Stimulated activated naive CD8-positive, alpha-beta T cell treated with anti-CD3 and anti-CD28 coated beads, Interleukin-15, amount 100 ng/mL, for 72 hours (primary cell): Measurements from ENCODE around the gene USP17L28.
"Not testable (repeated sequence)": the region's sequence is repeated elsewhere in the genome, so short reads cannot be mapped to it uniquely, and the experiment has no call there.

Experiments used
- ATAC-seq: fragments of 150-1000 bp; cut with Tn5 transposase; 2 replicates; pipeline ENCODE4 v1.10.0; 2021; ENCODE audit warnings: mild to moderate bottlenecking, moderate library complexity
- DNase-seq, 2 donors: peaks; one replicate each; pipeline ENCODE4 v3.0.0; 2021 to 2022
- H3K27ac Mint-ChIP-seq, 2 donors: one replicate each; pipeline ENCODE4 v1.8.0; 2022; ENCODE audit warnings: mild to moderate bottlenecking in 2 of 2, mixed read lengths in 2 of 2, moderate library complexity in 2 of 2
- H3K27me3 Mint-ChIP-seq: one replicate; pipeline ENCODE4 v1.8.0; 2022; ENCODE audit warnings: mixed read lengths
- H3K4me1 Mint-ChIP-seq: one replicate; pipeline ENCODE4 v1.8.0; 2022; ENCODE audit warnings: mild to moderate bottlenecking, mixed read lengths
- H3K4me3 Mint-ChIP-seq, 2 donors: one replicate each; pipeline ENCODE4 v1.8.0; 2022; ENCODE audit warnings: mild to moderate bottlenecking in 2 of 2, mixed read lengths in 2 of 2, moderate library complexity in 1 of 2
- H3K9me3 Mint-ChIP-seq, 2 donors: one replicate each; pipeline ENCODE4 v1.8.0; 2022; ENCODE audit warnings: mixed read lengths in 2 of 2

The USP17L28 gene, protein sequence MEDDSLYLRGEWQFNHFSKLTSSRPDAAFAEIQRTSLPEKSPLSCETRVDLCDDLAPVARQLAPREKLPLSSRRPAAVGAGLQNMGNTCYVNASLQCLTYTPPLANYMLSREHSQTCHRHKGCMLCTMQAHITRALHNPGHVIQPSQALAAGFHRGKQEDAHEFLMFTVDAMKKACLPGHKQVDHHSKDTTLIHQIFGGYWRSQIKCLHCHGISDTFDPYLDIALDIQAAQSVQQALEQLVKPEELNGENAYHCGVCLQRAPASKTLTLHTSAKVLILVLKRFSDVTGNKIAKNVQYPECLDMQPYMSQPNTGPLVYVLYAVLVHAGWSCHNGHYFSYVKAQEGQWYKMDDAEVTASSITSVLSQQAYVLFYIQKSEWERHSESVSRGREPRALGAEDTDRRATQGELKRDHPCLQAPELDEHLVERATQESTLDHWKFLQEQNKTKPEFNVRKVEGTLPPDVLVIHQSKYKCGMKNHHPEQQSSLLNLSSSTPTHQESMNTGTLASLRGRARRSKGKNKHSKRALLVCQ

DNA sequence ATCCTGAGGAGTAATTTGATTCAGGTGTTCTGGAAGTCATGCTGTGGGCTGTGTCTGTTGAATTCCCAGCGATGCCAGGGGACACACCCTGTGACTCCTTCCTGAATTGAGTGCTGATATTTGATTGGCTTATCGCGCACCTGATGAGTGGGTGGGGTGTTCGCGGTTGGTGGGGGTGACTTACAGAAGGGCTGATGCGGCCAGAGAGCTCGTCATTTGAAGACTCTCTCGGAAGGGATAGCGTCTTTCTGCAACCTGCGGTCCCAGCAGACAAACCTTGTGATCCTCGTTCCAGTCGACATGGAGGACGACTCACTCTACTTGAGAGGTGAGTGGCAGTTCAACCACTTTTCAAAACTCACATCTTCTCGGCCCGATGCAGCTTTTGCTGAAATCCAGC, at the start of gene USP17L28:
USP17L28 (plus strand) TSS at position 301 of the 400 bp plus-strand sequence; CDS start at position 301, 0 bp downstream.
- H3K27me3 Mint-ChIP-seq, H3K9me3 Mint-ChIP-seq, ATAC-seq, H3K27ac Mint-ChIP-seq, H3K4me3 Mint-ChIP-seq, H3K4me1 Mint-ChIP-seq, DNase-seq: not testable (repeated sequence)

DNA sequence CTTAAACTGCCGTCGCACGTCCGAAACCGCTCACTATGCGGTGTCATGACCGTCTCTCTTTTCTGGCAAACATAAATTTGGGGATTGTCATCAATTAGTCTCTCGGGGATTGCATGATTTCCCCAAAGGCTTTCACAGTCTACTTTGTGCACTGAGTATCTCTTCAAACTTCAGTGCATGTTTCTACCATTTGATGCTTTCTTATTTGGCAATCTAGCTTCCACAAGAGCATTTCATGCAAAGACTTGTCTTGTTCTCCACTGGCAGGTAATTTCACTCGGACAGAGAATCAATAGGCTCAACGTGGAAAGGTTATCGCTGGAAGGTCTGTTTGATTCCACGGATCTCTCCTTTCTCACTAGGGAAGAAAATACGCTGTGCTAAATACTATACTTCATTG, 24.5 kb upstream of the USP17L28 start:
- not testable (repeated sequence) for H3K9me3 Mint-ChIP-seq, H3K27ac Mint-ChIP-seq, H3K27me3 Mint-ChIP-seq, DNase-seq, H3K4me3 Mint-ChIP-seq, H3K4me1 Mint-ChIP-seq, ATAC-seq

DNA sequence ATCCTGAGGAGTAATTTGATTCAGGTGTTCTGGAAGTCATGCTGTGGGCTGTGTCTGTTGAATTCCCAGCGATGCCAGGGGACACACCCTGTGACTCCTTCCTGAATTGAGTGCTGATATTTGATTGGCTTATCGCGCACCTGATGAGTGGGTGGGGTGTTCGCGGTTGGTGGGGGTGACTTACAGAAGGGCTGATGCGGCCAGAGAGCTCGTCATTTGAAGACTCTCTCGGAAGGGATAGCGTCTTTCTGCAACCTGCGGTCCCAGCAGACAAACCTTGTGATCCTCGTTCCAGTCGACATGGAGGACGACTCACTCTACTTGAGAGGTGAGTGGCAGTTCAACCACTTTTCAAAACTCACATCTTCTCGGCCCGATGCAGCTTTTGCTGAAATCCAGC, 23.8 kb upstream of the USP17L28 start, which contains the start of gene USP17L24:
USP17L24 (plus strand) TSS at position 301 of the 400 bp plus-strand sequence; CDS start at position 301, 0 bp downstream.
- H3K4me1 Mint-ChIP-seq, H3K9me3 Mint-ChIP-seq, DNase-seq, H3K27me3 Mint-ChIP-seq, H3K27ac Mint-ChIP-seq, H3K4me3 Mint-ChIP-seq, ATAC-seq: not testable (repeated sequence)

DNA sequence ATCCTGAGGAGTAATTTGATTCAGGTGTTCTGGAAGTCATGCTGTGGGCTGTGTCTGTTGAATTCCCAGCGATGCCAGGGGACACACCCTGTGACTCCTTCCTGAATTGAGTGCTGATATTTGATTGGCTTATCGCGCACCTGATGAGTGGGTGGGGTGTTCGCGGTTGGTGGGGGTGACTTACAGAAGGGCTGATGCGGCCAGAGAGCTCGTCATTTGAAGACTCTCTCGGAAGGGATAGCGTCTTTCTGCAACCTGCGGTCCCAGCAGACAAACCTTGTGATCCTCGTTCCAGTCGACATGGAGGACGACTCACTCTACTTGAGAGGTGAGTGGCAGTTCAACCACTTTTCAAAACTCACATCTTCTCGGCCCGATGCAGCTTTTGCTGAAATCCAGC, 19.1 kb upstream of the USP17L28 start, which contains the start of gene USP17L25:
USP17L25 (plus strand) TSS at position 301 of the 400 bp plus-strand sequence; CDS start at position 301, 0 bp downstream.
- ATAC-seq, DNase-seq, H3K27ac Mint-ChIP-seq, H3K9me3 Mint-ChIP-seq, H3K4me1 Mint-ChIP-seq, H3K4me3 Mint-ChIP-seq, H3K27me3 Mint-ChIP-seq: not testable (repeated sequence)

DNA sequence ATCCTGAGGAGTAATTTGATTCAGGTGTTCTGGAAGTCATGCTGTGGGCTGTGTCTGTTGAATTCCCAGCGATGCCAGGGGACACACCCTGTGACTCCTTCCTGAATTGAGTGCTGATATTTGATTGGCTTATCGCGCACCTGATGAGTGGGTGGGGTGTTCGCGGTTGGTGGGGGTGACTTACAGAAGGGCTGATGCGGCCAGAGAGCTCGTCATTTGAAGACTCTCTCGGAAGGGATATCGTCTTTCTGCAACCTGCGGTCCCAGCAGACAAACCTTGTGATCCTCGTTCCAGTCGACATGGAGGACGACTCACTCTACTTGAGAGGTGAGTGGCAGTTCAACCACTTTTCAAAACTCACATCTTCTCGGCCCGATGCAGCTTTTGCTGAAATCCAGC, 14.3 kb upstream of the USP17L28 start, which contains the start of gene USP17L26:
USP17L26 (plus strand) TSS at position 301 of the 400 bp plus-strand sequence; CDS start at position 301, 0 bp downstream.
- not testable (repeated sequence) for ATAC-seq, H3K27ac Mint-ChIP-seq, DNase-seq, H3K27me3 Mint-ChIP-seq, H3K9me3 Mint-ChIP-seq, H3K4me1 Mint-ChIP-seq, H3K4me3 Mint-ChIP-seq

DNA sequence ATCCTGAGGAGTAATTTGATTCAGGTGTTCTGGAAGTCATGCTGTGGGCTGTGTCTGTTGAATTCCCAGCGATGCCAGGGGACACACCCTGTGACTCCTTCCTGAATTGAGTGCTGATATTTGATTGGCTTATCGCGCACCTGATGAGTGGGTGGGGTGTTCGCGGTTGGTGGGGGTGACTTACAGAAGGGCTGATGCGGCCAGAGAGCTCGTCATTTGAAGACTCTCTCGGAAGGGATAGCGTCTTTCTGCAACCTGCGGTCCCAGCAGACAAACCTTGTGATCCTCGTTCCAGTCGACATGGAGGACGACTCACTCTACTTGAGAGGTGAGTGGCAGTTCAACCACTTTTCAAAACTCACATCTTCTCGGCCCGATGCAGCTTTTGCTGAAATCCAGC, 9.6 kb upstream of the USP17L28 start, which contains the start of gene USP17L5:
USP17L5 (plus strand) TSS at position 301 of the 400 bp plus-strand sequence; CDS start at position 301, 0 bp downstream.
- ATAC-seq, H3K9me3 Mint-ChIP-seq, H3K4me1 Mint-ChIP-seq, H3K27ac Mint-ChIP-seq, DNase-seq, H3K4me3 Mint-ChIP-seq, H3K27me3 Mint-ChIP-seq: not testable (repeated sequence)

DNA sequence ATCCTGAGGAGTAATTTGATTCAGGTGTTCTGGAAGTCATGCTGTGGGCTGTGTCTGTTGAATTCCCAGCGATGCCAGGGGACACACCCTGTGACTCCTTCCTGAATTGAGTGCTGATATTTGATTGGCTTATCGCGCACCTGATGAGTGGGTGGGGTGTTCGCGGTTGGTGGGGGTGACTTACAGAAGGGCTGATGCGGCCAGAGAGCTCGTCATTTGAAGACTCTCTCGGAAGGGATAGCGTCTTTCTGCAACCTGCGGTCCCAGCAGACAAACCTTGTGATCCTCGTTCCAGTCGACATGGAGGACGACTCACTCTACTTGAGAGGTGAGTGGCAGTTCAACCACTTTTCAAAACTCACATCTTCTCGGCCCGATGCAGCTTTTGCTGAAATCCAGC, 4.8 kb upstream of the USP17L28 start, which contains the start of gene USP17L27:
USP17L27 (plus strand) TSS at position 301 of the 400 bp plus-strand sequence; CDS start at position 301, 0 bp downstream.
- not testable (repeated sequence) for H3K4me1 Mint-ChIP-seq

DNA sequence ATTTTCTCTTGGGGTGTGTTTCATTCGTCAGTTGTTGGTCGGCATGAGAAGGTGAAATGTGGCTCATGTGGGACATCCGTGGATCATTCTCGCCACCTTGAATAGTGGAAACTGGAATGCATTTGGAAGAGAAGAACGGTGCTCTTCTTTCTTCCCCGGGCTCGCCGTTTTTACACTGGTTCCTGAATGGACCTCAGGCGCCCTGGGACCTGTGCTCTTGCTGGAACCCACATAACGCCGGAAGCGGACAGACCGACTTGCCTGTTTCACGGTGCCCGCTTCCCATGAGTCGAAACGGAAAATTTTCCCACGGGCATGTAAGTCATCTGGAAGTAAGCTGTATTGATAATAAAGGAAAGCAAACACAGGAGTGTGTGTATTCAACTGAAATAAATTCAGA, 2.2 kb downstream of the USP17L28 start:
- not testable (repeated sequence) for H3K27me3 Mint-ChIP-seq, H3K9me3 Mint-ChIP-seq, ATAC-seq, H3K4me1 Mint-ChIP-seq, H3K4me3 Mint-ChIP-seq, H3K27ac Mint-ChIP-seq
- DNase-seq = peak in 1 of 2 donors; percentile 1

More for the DNA sequence above, 4.8 kb upstream of the USP17L28 start, which contains the start of gene USP17L27:
- not testable (repeated sequence) for H3K27ac Mint-ChIP-seq, ATAC-seq, H3K4me3 Mint-ChIP-seq, H3K27me3 Mint-ChIP-seq, DNase-seq, H3K9me3 Mint-ChIP-seq

DNA sequence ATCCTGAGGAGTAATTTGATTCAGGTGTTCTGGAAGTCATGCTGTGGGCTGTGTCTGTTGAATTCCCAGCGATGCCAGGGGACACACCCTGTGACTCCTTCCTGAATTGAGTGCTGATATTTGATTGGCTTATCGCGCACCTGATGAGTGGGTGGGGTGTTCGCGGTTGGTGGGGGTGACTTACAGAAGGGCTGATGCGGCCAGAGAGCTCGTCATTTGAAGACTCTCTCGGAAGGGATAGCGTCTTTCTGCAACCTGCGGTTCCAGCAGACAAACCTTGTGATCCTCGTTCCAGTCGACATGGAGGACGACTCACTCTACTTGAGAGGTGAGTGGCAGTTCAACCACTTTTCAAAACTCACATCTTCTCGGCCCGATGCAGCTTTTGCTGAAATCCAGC, 4.6 kb downstream of the USP17L28 start, which contains the start of gene USP17L29:
USP17L29 (plus strand) TSS at position 301 of the 400 bp plus-strand sequence; CDS start at position 301, 0 bp downstream.
- not testable (repeated sequence) for H3K27me3 Mint-ChIP-seq, H3K4me3 Mint-ChIP-seq, H3K9me3 Mint-ChIP-seq

DNA sequence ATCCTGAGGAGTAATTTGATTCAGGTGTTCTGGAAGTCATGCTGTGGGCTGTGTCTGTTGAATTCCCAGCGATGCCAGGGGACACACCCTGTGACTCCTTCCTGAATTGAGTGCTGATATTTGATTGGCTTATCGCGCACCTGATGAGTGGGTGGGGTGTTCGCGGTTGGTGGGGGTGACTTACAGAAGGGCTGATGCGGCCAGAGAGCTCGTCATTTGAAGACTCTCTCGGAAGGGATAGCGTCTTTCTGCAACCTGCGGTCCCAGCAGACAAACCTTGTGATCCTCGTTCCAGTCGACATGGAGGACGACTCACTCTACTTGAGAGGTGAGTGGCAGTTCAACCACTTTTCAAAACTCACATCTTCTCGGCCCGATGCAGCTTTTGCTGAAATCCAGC, 14.1 kb downstream of the USP17L28 start, which contains the start of gene USP17L30:
USP17L30 (plus strand) TSS at position 301 of the 400 bp plus-strand sequence; CDS start at position 301, 0 bp downstream.
- H3K4me3 Mint-ChIP-seq, DNase-seq, H3K4me1 Mint-ChIP-seq, ATAC-seq, H3K27ac Mint-ChIP-seq, H3K9me3 Mint-ChIP-seq, H3K27me3 Mint-ChIP-seq: not testable (repeated sequence)

More for the DNA sequence above, 4.6 kb downstream of the USP17L28 start, which contains the start of gene USP17L29:
- ATAC-seq, DNase-seq, H3K27ac Mint-ChIP-seq, H3K4me1 Mint-ChIP-seq: not testable (repeated sequence)

DNA sequence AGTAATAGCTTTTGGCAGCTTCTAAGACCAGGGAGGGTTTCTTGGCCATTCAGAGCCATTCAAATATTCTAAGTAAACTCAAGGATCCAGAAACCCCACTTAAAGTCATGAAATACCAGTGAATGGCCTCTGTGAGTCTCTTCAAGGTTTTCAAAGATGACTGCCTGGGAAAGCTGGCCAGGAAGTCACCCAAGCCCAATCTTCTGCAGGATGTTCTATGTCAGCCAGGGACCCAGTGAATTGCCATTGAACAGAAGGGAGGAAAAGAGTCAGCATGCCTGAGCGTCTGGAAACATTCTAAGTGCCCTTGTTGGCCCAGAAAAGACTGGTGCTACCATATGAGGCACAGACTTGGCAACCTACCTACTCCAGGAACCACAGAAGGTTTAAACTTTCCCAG, 31.2 kb downstream of the USP17L28 start:
- not testable (repeated sequence) for H3K9me3 Mint-ChIP-seq, DNase-seq, H3K27me3 Mint-ChIP-seq, ATAC-seq, H3K4me1 Mint-ChIP-seq, H3K27ac Mint-ChIP-seq, H3K4me3 Mint-ChIP-seq

DNA sequence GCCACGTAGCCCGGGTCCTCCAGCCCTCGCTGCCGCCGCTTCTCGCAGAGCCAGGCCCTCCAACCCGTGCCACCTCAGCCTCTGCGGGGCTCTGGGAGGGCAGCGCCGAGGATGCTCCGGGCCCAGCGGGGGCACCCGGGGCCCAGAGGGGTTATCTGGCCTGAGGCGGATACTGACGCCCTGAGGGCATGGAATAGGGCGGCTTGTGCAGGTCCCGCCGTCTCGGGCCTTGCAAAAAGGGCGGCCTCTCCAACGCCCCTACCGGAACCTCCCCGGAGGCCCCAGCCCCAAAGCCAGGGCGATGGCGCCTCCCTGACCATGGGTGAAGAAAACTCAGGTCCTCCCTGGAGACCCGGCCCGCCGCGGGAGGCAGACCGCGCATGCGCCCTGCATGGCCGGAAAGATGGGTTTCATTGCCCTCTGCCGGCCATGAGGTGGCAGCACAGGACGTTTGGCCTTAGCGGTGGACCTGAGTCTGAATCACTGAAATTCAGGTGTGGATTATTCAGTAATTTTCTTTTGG, 32.4 kb downstream of the USP17L28 start:
- not testable (repeated sequence) for H3K9me3 Mint-ChIP-seq, H3K4me1 Mint-ChIP-seq, H3K27ac Mint-ChIP-seq, H3K27me3 Mint-ChIP-seq
- ATAC-seq (peak; percentile 76), DNase-seq (peak; percentile 63 to 72)
- H3K4me3 Mint-ChIP-seq = peak overlapping the region; percentile 58 to 63

DNA sequence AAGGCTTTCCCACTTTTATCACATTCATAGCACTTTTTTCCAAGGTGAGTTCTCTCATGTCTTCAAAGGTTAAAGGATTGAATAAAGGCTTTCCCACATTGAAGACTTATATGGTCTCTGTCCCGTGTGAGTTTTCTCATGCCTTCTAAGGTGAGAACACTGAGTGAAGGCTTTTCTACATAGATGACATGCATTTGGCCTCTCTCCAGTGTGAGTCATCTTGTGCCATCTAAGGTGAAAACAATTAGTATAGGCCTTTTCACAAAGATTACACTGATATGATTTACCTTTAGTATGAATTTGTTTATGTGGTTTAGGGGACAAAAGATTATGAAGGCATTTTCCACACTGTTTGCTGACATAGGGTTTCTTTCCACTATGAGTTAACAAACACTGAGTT, 35.4 kb downstream of the USP17L28 start:
- DNase-seq (no peak), ATAC-seq (no peak)
- H3K9me3 Mint-ChIP-seq = no peaks in the 10 kb centered on the region
- no peak overlapping the region for H3K27ac Mint-ChIP-seq
- no peak overlapping the region for H3K4me3 Mint-ChIP-seq
- no peaks in the 10 kb centered on the region for H3K27me3 Mint-ChIP-seq
- H3K4me1 Mint-ChIP-seq = no peaks in the 10 kb centered on the region

DNA sequence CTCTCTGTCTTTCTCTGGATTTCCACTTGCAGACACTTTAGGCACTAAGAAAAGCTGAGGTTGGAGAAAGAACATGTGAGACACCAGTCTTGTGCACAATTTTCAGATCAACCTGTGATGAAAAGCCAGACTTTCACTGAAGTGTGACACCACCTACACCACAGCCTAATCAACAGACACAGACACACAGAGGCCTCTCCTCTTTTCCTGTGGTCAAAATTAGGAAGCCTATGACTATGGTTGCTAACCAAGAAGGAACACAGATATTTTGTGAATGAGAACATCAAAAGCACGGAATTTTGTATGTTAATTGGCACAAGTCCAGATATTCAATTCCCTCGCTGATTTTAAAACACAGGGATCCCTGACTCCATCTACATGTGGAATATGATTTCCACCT, 40.3 kb downstream of the USP17L28 start:
- not testable (repeated sequence) for H3K27me3 Mint-ChIP-seq, ATAC-seq, DNase-seq

More for the DNA sequence above, 40.3 kb downstream of the USP17L28 start:
- H3K4me3 Mint-ChIP-seq, H3K9me3 Mint-ChIP-seq, H3K27ac Mint-ChIP-seq, H3K4me1 Mint-ChIP-seq: not testable (repeated sequence)
